Measurements from ENCODE around the gene DHRS4.
"Not testable (repeated sequence)": the region's sequence is repeated elsewhere in the genome, so short reads cannot be mapped to it uniquely, and the experiment has no call there.

Gene DHRS4

DNA sequence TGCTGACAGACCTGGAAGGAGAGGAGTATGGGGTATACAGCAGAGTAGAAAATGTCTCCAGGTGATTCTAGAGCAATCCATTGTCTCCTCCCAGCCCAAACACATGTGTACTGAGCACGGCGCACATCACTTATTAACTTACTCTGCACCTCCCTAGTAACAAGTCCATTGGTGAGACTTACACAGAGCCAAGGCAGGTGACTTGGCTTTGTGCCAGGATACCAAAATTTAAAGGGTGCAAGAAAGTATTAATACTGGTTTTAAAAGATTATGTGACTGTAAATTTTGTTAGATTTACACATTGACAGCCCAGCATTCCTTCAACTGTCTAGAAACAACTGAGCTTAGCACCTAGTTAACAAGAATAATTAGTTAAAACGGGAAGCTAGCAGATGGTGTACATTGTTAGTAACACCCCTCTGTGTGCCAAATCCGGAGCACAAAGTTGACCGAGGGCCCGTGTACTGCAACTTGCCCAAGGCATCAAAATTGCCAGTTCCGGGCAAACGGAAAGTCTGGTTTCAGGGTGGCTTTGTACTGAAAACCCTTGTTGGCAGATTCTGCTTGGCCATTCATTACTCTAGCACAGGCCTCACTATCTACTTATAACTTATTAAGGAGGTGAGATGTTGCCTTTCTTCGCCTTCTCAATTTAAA is 4.5 kb downstream of the DHRS4 start:
- not testable (repeated sequence) for H3K4me3 ChIP-seq (ENCODE audit: low read depth, low read length)

DNA sequence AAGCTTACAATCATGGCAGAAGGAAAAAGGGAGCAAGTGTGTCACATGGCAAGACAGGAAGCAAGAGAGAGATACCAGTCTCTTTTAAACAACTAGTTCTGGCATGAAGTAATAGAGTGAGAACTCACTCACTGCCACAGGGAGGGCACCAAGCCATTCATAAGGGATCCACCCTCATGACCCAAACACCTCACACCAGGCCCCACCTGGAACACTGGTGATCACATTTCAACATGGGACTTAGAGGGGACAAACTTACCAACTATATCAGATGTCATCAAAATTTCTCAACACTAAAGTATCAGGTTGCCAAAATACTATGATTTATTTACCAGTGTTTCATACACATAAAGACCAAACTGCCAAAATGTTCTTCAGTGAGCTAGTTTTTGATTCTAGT is 7.3 kb downstream of the DHRS4 start:
- not testable (repeated sequence) for H3K4me3 ChIP-seq (ENCODE audit: low read depth, low read length)

DNA sequence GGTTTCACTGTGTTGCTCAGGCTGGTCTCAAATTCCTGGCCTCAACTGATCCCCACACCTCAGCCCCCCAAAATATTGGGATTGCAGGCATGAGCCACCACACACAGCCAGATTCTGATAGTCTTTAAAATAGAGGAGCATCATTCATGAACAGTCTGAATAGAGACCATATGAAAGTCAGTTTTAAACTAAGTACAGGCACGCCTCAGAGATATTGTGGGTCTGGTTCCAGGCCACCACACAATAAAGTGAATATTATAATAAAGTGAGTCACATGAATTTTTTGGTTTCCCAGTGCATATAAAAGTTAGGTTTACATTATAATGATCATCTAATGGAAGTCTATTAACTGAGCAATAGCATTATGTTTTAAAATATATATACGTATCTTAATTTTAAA is 8.1 kb downstream of the DHRS4 start:
- not testable (repeated sequence) for H3K4me3 ChIP-seq (ENCODE audit: low read depth, low read length)

DNA sequence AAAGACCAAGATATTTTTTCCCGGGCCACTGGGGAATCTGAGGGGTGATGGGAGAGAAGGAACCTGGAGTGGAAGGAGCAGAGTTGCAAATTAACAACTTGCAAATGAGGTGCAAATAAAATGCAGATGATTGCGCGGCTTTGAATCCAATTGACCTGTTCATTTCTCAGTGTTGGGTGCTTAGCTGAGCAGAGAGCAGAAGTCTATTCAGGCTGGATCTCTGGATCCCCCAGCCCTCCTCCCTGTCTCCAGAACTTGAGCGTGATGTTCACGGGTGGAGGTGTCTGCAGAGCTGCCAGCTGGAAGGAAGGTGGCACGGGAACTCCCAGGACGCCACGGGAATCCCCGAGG is 15.5 kb downstream of the DHRS4 start:
- not testable (repeated sequence) for H3K4me3 ChIP-seq (ENCODE audit: low read depth, low read length)

DNA sequence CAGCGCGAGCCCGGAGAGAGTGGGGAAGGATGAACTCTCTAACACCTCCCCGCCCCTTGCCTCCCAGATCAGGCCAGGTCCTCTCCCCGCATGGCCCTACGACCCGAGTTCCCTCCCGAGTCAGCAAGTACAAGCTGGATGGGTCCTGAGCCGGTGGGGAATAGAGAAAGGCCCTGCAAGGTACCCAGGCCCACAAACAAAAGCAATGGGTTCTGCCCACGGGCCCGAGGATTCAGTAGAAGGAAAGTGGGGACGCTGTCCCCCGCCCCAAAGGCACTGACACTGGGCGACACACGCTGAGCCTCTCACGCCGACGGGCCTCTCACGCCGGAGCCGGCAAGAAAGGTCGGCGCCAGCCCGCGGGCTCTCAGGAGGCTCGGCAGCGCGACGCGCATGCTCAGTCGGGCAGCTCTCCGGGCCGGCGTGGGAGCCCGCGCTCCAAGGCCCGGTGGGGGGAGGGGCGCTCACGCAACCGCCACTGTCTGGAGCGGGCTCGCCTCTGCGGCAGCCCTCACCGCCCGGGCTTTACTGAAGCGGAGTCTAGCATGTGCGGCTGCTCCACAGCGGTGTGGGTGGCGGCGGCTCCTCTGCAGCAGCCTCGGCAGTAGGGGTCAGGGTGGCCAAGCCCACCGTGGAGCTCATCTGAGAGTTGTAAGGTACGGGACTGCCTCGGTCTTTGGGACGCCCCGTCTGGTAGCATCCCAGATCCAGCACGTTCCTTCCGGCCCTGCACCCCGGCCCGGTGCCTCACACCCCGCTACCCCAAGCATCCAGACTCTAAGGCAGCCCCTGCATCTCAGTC is 16.1 kb downstream of the DHRS4 start:
- peak overlapping the region; percentile 37 for H3K4me3 ChIP-seq (ENCODE audit: low read depth, low read length)

DNA sequence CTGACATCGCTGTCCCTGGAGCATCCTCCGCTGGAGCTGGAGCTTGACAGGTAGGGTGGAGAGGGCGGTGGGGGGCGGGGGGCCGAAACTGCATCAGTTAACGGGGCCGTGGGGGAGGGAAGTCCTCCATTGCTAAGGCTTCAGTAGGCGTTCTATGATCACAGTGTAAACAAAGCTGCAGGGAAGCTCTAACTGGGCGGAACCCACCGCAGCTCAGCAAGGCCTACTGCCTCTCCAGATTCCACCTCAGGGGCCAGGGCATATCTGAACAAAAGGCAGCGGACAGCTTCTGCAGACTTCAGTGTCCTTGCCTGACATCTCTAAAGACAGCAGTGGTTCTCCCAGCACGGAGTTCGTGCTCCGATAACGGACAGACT is 16.7 kb downstream of the DHRS4 start:
- not testable (repeated sequence) for H3K4me3 ChIP-seq (ENCODE audit: low read depth, low read length)

DNA sequence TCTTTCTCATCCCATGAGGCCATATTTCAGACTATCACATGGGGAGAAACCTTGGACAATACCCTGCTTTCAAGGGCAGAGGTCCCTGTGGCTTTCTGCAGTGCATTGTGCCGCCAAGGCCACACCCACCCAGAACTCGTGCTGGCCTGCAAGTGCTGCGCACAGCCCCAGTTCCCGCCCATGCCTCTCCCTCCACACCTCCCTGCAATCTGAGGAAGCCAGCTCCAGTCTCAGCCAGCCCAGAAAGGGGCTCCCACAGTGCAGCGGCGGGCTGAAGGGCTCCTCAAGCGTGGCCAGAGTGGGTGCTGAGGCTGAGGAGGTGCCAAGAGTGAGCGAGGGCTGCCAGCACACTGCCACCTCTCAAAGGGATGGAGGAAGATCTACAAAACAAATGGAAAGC is 19.6 kb downstream of the DHRS4 start:
- not testable (repeated sequence) for H3K4me3 ChIP-seq (ENCODE audit: low read depth, low read length)

DNA sequence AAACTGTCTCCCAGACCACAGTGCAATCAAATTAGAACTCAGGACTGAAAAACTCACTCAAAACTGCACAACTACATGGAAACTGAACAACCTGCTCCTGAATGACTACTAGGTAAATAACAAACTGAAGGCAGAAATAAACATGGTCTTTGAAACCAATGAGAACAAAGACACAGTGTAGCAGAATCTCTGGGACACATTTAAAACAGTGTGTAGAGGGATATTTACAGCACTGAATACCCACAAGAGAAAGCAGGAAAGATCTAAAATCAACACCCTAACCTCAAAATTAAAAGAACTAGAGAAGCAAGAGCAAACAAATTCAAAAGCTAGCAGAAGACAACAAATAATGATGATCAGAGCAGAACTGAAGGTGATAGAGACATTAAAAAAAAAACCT is 20.5 kb downstream of the DHRS4 start:
- not testable (repeated sequence) for H3K4me3 ChIP-seq (ENCODE audit: low read depth, low read length)

DNA sequence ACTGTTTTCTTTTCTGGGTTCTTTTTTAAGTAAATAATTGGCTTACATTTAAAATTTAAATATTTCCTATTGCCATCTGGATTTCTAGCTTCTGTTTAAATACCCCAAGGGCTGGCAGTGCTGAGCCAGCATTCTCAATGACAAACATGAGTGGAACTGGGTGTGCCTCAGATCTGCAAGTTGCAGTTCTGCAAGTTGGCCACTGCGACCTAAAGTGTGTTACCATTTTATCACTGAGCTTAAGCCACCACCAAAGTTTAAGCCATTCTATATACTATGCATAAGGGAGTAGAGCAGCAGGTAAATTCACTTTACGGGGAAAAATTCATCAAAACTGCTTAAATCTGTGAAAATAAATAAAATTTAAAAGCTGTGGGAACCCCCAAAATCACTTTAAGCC is 23.6 kb downstream of the DHRS4 start:
- H3K4me3 ChIP-seq (ENCODE audit: low read depth, low read length), result not testable (repeated sequence)

DNA sequence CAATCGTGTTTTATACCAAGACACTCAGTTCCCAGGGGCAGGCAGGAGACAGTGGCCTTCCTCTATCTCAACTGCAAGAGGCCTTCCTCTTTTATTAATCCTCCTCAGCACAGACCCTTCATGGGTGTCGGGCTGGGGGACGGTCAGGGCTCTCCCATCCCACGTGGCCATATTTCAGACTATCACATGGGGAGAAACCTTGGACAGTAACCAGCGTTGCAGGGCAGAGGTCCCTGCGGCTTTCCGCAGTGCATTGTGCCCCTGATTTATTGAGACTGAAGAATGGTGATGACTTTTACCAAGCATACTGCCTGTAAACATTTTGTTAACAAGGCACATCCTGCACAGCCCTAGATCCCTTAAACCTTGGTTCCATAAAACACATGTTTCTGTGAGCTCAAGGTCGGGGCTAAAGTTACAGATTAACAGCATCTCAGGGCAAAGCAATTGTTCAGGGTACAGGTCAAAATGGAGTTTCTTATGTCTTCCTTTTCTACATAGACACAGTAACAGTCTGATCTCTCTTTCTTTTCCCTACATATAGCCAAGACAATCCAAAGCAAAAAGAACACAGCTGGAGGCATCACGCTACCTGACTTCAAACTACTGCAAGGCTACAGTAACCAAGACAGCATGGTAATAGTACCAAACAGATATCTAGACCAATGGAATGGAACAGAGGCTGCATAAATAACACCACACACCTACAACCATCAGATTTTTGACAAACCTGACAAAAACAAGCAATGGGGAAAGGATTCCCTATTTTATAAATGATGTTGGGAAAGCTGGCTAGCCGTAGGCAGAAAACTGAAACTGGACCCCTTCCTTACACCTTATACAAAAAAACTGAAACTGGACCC is 28.6 kb downstream of the DHRS4 start:
- not testable (repeated sequence) for H3K4me3 ChIP-seq (ENCODE audit: low read depth, low read length)

DNA sequence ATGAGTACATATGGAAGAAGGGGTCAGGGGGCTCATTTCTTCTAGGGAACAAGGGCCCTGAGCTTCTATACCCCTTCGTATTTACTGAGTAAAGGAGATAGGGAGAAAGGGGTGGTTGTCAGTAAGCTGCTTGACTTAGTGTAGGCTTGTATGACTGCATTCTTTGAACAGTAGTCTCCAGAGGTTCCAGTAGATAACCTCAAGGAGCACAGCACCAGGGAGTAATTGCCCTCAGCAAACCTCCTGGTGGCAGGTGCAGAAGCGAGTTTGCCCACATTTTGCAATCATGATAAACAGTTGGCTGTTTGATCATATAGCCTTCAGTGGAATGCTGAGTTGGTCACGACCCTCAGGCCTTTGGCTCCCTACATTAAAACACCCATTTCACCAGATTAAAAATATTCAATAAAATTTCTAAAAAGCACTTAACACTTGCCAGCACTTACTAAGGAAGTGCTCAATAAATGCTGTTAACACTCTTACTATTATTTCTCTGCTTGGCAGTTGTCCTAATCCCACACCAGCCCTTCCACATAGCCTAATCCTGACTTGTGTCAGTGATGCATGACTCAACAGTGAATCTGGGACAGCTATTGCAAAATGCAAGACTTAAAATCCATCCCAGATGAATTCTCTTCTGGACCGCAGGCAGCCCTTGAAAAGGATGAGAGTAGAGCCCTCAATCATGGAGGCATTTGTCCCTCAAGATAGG is 31.5 kb downstream of the DHRS4 start:
- TF ChIP-seq, protein P1, sequence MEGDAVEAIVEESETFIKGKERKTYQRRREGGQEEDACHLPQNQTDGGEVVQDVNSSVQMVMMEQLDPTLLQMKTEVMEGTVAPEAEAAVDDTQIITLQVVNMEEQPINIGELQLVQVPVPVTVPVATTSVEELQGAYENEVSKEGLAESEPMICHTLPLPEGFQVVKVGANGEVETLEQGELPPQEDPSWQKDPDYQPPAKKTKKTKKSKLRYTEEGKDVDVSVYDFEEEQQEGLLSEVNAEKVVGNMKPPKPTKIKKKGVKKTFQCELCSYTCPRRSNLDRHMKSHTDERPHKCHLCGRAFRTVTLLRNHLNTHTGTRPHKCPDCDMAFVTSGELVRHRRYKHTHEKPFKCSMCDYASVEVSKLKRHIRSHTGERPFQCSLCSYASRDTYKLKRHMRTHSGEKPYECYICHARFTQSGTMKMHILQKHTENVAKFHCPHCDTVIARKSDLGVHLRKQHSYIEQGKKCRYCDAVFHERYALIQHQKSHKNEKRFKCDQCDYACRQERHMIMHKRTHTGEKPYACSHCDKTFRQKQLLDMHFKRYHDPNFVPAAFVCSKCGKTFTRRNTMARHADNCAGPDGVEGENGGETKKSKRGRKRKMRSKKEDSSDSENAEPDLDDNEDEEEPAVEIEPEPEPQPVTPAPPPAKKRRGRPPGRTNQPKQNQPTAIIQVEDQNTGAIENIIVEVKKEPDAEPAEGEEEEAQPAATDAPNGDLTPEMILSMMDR (IDR thresholded peaks at IDR 0.05; ENCODE audit: low read depth, low read length), result no peak
- no peak overlapping the region for H3K4me3 ChIP-seq (ENCODE audit: low read depth, low read length)

DNA sequence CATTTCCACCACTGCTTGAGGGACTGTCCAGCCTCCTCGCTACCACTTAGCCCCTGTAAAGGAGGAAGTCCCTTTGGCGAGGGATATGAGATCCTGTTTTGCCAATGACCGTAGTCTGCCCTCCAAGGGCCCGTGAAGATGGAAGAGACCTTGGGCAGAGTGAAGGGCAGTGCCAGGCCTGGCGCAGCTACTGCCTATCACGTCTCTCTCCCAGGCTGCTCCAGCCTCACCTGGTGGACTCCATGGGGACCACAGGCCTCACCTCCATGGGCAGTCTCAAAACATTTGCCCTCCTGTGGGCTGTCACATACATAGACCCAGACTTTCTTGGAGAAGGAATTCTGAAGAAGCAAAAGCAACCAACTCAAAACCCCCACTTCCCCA is 34.6 kb downstream of the DHRS4 start:
- not testable (repeated sequence) for H3K4me3 ChIP-seq (ENCODE audit: low read depth, low read length)

DNA sequence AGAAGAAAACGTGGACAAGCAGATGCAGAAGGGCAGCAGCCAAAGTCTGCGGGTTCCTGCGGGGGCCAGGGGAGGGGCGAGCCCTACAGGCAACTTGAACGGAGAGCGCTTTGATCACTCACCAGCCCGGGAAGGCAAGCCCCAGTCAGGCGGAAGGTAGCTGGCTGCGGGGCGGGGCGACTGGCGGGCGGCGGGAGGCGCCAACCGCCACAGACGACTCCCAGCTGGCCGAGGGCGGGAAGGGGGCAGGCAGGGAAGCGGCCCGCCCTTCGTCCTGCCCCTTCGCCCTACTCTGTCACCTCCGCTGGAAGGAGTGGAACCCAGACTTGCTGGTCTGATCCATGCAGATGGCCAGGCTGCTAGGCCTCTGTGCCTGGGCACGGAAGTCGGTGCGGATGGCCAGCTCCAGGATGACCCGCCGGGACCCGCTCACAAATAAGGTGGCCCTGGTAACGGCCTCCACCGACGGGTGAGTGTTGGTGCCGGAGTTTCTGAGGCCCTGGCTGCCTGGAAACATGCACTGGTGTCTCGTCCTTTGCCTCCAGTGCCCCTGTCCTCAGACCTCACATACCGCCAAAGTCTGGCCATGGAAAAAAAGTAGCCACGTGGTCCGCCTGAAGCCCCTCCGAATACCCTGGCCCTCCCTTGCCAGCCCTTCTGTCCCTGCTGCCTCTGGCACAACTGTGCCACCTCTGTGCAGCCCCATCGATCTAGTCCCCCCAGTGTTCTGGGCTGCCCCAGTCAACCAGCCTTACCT is 35.2 kb downstream of the DHRS4 start, which contains the start of gene DHRS4L2:
Gene DHRS4L2, plus strand, starts transcription at position 323 of the 757 bp plus-strand sequence. Its CDS starts 19 bp downstream, at position 342.
- H3K4me3 ChIP-seq (ENCODE audit: low read depth, low read length), result not testable (repeated sequence)

DNA sequence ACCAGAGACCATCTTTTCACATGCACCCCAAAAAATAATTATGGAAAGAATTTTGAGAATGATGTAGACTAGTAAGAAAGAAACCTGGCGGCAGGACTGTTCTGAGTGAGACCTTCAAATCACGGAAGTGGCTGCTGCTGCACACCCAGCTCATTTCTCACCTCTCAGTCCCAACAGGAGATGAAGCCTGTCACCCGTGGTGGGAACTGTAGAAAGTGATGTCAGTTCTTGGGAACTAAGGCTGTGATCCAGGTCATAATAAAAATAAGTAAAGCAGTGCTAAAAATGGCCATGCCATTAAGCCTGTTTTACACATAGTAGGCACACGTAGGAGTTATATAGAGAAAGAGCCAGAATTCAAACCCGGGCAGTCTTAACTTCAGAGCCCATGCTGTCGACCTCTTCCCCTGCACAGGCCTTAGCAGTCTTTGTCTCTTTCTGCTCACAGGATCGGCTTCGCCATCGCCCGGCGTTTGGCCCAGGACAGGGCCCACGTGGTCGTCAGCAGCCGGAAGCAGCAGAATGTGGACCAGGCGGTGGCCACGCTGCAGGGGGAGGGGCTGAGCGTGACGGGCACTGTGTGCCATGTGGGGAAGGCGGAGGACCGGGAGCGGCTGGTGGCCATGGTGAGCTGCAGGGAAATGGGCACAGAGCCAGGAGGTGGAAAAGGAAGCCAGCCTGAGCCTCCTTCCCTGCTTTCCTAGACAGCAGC is 36.3 kb downstream of the DHRS4 start:
- not testable (repeated sequence) for H3K4me3 ChIP-seq (ENCODE audit: low read depth, low read length)

DNA sequence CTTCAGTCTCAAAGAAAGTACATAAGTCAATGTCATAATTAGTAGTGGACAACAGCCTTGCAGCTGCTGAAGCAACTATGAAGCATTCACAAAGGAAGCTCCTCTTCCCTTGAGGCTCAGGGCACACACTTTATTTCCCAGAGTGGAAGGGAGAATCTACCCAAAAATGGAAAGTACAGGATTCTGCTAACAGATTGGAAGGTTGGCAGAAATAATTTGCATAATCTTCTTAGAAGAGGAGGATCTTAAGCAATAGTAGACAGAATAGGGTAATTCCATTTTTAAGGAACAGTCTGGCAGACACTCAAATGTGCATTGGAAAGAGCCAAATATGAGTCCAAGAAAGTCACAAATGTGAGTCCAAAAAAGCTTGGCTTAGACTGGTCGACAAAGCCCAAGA is 37.4 kb downstream of the DHRS4 start:
- not testable (repeated sequence) for H3K4me3 ChIP-seq (ENCODE audit: low read depth, low read length)

DNA sequence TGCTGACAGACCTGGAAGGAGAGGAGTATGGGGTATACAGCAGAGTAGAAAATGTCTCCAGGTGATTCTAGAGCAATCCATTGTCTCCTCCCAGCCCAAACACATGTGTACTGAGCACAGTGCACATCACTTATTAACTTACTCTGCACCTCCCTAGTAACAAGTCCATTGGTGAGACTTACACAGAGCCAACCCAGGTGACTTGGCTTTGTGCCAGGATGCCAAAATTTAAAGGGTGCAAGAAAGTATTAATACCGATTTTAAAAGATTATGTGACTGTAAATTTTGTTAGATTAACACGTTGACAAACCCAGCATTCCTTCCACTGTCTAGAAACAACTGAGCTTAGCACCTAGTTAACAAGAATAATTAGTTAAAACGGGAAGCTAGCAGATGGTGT is 39.5 kb downstream of the DHRS4 start:
- not testable (repeated sequence) for H3K4me3 ChIP-seq (ENCODE audit: low read depth, low read length)

DNA sequence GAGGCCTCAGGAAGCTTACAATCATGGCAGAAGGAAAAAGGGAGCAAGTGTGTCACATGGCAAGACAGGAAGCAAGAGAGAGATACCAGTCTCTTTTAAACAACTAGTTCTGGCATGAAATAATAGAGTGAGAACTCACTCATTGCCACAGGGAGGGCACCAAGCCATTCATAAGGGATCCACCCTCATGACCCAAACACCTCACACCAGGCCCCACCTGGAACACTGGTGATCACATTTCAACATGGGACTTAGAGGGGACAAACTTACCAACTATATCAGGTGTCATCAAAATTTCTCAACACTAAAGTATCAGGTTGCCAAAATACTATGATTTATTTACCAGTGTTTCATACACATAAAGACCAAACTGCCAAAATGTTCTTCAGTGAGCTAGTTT is 42.4 kb downstream of the DHRS4 start:
- not testable (repeated sequence) for H3K4me3 ChIP-seq (ENCODE audit: low read depth, low read length)

DNA sequence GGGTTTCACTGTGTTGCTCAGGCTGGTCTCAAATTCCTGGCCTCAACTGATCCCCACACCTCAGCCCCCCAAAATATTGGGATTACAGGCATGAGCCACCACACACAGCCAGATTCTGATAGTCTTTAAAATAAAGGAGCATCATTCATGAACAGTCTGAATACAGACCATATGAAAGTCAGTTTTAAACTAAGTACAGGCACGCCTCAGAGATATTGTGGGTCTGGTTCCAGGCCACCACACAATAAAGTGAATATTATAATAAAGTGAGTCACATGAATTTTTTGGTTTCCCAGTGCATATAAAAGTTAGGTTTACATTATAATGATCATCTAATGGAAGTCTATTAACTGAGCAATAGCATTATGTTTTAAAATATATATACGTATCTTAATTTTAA is 43.3 kb downstream of the DHRS4 start:
- not testable (repeated sequence) for H3K4me3 ChIP-seq (ENCODE audit: low read depth, low read length)

Measured in WI38 (cell line).